ENCODE measurements around the gene THBS2.
"Not testable (repeated sequence)": the region's sequence is repeated elsewhere in the genome, so short reads cannot be mapped to it uniquely, and the experiment has no call there.

THBS2 gene

GRCh38 chr6:169205176-169206160, 48.2 kb downstream of the THBS2 start:
- DNase-seq = no peak

GRCh38 chr6:169204167-169204566, 49.5 kb downstream of the THBS2 start:
- DNase-seq = no peak

GRCh38 chr6:169201985-169202384, 51.7 kb downstream of the THBS2 start:
- DNase-seq = no peak

GRCh38 chr6:169200893-169201514, 52.6 kb downstream of the THBS2 start:
- DNase-seq = no peak

GRCh38 chr6:169199625-169200335, 53.9 kb downstream of the THBS2 start:
- no peak for DNase-seq

- DNase-seq = no peak
Measured at GRCh38 chr6:169198885-169199284, 54.8 kb downstream of the THBS2 start.

- DNase-seq = not testable (repeated sequence)
Measured at GRCh38 chr6:169197929-169198328, 55.7 kb downstream of the THBS2 start.

GRCh38 chr6:169196279-169196678, 57.4 kb downstream of the THBS2 start:
- not testable (repeated sequence) for DNase-seq

GRCh38 chr6:169194737-169195136, 58.9 kb downstream of the THBS2 start:
- no peak for DNase-seq

- DNase-seq = no peak
Measured at GRCh38 chr6:169190970-169191369, 62.7 kb downstream of the THBS2 start.

- no peak for DNase-seq
Measured at GRCh38 chr6:169190144-169190584, 63.5 kb downstream of the THBS2 start.

GRCh38 chr6:169189686-169190085, 64.0 kb downstream of the THBS2 start:
- DNase-seq = no peak

GRCh38 chr6:169189182-169189581, 64.5 kb downstream of the THBS2 start:
- no peak for DNase-seq

GRCh38 chr6:169188475-169188874, 65.2 kb downstream of the THBS2 start:
- no peak for DNase-seq

GRCh38 chr6:169188051-169188470, 65.6 kb downstream of the THBS2 start:
- DNase-seq = no peak

- no peak for DNase-seq
Measured at GRCh38 chr6:169186496-169187169, 67.0 kb downstream of the THBS2 start.

GRCh38 chr6:169185692-169186485, 67.8 kb downstream of the THBS2 start:
- no peak for DNase-seq

- no peak for DNase-seq
Measured at GRCh38 chr6:169185011-169185521, 68.6 kb downstream of the THBS2 start.

- DNase-seq = no peak
Measured at GRCh38 chr6:169184419-169184818, 69.2 kb downstream of the THBS2 start.

- no peak for DNase-seq
Measured at GRCh38 chr6:169183233-169183632, 70.4 kb downstream of the THBS2 start.

GRCh38 chr6:169179831-169180230, 73.8 kb downstream of the THBS2 start:
- not testable (repeated sequence) for DNase-seq

Measured in NCI-H524 (cell line).